Measurements from ENCODE around the gene WDR81.
"Not testable (repeated sequence)": the region's sequence is repeated elsewhere in the genome, so short reads cannot be mapped to it uniquely, and the experiment has no call there.

Gene WDR81

GRCh38 chr17:1713878-1714426 is 10.6 kb upstream of the WDR81 start:
- no peak for DNase-seq

DNA sequence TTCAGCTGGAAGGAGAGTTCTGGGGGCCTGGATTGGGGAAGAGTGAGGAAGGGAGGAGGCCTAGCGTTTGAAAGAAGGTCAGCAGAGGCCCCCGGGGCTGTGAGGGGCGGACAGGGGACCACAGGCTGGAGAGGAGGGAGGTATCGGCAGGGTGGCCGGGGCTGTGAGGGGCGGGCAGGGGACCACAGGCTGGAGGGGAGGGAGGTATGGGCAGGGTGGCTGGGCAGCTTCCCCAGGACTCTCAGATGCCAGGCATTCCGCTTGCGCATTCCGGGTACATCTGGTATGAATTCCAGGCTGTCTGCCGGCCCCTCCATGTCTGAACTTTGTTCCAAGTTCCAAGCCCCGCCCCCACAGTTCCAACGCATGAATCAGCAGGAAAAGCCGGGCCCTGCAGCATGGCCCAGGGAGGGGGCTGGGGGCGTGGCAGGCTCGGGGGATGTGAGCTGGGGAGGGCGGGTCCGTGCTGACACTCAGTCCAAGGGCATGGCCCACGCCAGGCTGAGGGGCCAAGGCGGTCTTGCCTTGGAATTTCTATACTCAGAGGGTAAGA is 10.0 kb upstream of the WDR81 start:
- no peak for DNase-seq

DNA sequence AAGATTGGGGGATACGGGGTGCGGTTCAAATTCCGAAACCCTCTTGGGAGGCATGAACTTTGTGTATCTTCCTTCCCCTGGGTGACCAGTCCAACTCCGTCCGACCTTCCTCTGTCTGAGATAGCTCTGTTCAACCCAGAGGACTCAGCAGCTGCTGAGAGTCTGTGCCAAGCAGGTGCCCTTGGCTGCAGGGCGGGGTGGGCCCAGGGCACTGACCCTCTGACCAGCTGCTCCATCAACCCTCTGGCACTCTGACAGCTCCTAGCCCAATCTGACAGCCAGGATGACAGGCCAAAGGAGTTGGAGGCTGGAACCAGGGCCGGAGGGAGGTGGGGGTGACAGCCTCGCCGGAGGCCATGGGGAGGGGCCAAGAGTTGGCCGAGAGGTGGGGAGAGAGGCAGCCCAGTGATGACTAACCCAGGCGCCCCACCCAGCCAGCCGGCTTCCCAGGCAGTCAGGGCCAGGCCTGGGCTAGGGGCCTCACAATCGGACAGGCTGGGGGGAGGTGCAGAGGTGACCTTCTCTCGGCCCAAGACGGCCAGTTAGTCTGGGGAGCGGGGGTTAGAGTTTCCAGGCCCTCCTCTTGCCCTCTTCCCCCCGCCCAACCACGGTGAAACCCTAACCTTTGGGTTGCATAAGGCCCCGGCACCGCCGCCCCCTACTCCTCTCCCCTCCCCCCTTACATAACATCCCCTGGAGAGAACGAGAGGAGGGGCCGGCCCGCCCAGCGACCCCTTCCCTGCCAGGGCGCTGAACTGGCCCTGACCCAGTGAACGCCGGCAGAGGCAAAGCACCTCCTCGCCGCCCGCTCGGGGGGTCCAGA is 9.3 kb upstream of the WDR81 start:
- peak; percentile 61 for DNase-seq

DNA sequence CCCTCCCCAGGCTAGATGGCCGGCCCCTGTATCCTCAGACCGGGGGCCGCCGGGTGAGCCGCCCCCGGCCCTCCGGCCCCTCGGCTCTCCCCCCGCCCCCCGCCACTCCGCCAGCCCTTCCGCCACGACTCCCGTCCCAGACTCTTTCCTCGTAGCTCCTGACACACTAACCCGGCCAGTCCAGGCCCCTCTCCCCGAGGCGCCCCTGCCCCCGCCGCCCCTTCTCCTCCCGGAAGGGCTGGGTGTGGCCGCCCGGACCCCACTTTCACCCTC is 8.8 kb upstream of the WDR81 start:
- no peak for DNase-seq

- DNase-seq = peak; percentile 100
Observed at GRCh38 chr17:1716076-1716911, 8.2 kb upstream of the WDR81 start.

- peak; percentile 93 for DNase-seq
Observed at GRCh38 chr17:1716912-1717695, 7.4 kb upstream of the WDR81 start.

- DNase-seq = no peak
Observed at GRCh38 chr17:1718362-1719165, 5.9 kb upstream of the WDR81 start.

DNA sequence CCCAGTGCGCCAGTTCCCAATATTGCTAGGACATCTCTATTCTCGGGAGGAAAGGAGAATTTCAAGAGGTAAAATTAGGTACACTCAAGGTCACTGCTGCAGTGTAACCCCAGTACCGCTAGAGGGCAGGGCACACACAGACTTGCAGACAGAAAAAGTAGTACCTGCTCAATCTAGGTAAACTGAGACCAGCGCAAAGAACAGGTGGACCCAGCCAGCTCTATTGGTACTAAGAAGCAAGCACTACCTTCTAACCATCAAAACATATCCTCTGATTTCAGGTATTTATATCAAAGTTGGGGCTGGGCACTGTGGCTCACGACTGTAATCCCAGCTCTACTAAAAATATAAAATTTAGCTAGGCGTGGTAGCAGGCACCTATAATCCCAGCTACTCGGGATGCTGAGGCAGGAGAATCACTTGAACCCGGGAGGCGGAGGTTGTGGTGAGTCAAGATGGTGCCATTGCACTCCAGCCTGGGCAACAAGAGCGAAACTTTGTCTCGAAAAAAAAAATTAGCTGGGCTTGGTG is 3.6 kb upstream of the WDR81 start:
- DNase-seq = peak; percentile 72

GRCh38 chr17:1722022-1722421 is 2.5 kb upstream of the WDR81 start:
- not testable (repeated sequence) for DNase-seq

DNA sequence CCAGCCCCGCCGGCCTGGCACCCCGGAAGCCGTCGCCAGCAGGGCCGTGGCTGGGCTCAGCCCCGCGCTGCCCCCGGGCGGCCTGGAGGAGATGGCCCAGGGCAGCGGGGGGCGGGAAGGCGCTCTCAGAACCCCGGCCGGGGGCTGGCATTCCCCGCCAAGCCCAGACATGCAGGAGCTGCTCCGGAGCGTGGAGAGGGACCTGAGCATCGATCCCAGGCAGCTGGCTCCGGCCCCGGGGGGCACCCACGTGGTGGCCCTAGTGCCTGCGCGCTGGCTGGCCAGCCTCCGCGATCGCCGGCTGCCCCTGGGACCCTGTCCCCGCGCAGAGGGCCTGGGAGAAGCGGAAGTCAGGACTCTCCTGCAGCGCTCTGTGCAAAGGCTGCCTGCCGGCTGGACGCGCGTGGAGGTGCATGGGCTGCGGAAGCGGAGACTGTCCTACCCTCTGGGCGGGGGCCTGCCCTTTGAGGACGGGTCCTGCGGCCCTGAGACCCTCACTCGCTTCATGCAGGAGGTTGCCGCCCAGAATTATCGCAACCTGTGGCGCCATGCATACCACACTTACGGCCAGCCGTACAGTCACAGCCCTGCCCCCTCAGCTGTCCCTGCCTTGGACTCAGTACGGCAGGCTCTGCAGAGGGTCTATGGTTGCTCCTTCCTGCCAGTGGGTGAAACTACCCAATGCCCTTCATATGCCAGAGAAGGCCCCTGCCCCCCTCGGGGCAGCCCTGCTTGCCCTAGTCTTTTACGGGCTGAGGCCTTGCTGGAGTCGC is 551 bp downstream of the WDR81 start:
- DNase-seq = no peak

DNA sequence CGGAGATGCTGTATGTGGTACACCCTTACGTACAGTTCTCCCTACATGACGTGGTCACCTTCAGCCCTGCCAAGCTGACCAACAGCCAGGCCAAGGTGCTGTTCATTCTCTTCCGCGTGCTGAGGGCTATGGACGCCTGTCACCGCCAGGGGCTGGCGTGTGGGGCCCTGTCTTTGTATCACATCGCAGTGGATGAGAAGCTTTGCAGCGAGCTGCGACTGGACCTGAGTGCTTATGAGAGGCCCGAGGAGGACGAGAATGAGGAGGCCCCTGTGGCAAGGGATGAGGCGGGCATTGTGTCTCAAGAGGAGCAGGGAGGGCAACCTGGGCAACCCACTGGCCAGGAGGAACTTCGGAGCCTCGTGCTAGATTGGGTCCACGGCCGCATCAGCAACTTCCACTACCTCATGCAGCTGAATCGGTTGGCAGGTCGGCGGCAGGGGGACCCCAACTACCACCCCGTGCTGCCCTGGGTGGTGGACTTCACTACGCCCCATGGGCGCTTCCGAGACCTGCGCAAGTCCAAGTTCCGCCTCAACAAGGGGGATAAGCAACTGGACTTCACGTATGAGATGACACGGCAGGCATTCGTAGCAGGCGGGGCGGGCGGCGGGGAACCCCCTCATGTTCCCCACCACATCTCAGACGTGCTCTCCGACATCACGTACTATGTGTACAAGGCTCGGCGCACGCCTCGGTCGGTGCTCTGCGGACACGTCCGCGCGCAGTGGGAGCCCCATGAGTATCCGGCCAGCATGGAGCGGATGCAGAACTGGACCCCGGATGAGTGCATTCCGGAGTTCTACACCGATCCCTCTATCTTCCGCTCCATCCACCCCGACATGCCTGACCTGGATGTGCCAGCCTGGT is 1.4 kb downstream of the WDR81 start:
- DNase-seq = no peak

- DNase-seq = no peak
Observed at GRCh38 chr17:1726626-1727257, 2.2 kb downstream of the WDR81 start.

DNA sequence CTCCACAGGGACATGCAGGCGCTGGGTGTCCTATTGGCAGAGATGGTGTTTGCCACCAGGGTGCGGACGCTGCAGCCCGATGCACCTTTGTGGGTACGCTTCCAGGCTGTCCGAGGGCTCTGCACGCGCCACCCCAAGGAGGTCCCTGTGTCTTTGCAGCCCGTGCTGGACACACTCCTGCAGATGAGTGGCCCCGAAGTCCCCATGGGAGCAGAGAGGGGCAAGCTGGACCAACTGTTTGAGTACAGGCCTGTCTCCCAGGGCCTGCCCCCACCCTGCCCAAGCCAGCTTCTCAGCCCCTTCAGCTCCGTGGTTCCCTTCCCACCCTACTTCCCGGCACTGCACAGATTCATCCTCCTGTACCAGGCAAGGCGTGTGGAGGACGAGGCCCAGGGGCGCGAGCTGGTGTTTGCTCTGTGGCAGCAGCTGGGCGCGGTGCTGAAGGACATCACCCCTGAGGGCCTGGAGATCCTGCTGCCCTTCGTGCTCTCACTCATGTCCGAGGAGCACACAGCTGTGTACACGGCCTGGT is 2.8 kb downstream of the WDR81 start:
- no peak for DNase-seq

DNA sequence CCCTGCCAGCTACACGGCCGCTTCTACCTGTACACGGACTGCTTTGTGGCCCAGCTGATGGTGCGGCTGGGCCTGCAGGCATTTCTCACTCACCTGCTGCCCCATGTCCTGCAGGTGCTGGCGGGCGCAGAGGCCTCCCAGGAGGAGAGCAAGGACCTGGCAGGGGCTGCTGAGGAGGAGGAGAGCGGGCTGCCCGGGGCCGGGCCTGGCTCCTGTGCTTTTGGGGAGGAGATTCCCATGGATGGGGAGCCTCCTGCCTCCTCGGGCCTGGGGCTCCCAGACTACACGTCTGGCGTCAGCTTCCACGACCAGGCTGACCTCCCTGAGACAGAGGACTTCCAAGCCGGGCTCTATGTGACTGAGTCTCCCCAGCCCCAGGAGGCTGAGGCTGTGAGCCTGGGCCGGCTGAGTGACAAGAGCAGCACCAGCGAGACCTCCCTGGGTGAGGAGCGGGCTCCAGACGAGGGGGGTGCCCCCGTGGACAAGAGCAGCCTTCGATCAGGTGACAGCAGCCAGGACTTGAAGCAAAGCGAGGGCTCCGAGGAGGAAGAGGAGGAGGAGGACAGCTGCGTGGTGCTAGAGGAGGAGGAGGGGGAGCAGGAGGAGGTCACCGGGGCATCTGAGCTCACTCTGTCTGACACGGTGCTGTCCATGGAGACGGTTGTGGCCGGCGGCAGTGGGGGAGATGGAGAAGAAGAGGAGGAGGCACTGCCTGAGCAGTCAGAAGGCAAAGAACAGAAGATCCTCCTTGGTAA is 3.5 kb downstream of the WDR81 start:
- DNase-seq = no peak

DNA sequence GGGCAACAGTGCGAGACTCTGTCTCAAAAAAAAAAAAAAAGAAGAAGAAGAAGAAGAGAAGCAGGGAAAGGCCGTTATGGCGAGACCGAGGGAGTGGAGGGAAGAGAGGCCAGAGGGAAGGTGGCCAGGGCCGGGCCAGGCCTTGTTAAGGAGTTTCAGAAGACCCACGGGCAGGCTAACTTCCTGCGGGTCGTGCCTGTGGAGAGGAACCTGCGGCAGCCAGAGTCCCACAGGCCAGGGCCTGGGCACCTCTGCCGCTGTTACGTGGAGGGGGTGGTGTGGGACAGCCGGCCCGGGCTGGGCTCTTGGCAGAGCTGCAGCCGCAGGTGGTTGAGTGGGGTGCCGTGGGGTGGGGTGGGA is 5.4 kb downstream of the WDR81 start:
- DNase-seq = no peak

DNA sequence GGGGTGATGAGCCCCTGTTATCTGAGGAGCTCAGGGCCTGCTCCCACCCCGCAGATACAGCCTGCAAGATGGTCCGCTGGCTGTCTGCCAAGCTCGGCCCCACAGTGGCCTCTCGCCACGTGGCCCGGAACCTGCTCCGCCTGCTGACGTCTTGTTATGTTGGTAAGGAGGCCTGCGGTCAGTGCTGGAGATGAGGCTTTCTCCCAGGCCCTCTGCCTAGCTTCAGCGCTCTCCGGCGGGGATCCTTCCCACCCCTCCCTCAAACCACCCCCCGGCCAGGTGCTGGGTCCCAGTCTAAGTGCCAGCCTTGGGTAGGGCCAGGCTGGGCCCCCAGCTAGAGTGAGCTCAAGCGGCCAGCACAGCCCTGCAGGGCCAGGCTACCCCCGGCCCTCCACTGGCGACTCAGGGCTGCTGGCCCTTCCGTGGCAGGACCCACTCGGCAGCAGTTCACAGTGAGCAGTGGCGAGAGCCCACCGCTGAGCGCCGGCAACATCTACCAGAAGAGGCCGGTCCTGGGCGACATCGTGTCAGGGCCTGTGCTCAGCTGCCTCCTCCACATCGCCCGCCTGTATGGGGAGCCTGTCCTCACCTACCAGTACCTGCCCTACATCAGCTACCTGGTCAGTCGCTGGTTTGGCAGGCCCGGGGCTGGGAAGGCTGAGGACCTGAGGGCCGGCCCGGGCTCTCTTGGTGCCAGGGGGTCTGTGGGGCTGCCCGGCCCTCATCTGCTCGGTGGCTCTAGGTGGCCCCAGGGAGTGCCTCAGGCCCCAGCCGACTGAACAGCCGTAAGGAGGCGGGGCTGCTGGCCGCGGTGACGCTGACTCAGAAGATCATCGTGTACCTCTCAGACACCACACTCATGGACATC is 6.1 kb downstream of the WDR81 start:
- DNase-seq = no peak

- no peak for DNase-seq
Observed at GRCh38 chr17:1731194-1731506, 6.6 kb downstream of the WDR81 start.

Data from CD4-positive, alpha-beta T cell treated with Interleukin-4 for 4 hours (primary cell).